Measurements from ENCODE around the gene SCN5A.

SCN5A gene

DNA sequence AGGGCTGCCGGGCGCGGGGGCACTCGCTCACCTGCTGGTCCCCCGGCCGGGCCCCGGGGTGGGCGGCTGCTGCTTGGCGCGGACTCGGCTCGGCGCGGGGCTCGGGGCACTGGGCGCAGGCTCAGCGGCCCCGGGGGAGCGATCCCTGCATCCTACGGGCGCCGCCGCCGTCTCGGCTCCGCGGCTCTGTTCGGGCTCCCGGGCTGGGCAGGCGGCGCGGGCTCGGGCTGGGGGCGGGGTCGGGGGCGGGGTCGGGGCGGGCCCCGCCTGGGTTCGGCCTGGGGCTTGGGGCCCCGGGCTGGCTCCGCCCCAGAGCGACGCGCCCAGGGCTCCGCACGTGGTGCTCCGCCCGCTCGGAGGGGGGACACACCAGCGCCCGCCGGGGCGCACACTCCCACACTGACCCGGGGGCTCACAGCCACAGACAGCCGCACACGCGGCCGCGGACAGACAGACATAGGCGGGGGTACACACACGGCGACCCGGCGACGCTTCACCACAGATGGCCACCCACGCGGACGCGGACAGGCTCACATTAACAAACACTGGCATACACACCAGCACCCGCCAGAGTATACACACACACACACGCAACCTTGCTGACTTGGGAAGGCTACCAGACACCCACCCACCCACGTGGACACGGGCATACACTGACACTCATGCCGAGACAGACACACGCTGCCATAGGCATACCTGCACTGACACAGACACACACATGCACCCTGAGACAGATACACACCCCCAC, at the start of gene SCN5A:
TSS of gene SCN5A (minus strand) at position 188 of the 748 bp plus-strand sequence. CDS start 16,380 bp downstream, outside the sequence.
- no peak for DNase-seq (ENCODE audit: low read depth)

DNA sequence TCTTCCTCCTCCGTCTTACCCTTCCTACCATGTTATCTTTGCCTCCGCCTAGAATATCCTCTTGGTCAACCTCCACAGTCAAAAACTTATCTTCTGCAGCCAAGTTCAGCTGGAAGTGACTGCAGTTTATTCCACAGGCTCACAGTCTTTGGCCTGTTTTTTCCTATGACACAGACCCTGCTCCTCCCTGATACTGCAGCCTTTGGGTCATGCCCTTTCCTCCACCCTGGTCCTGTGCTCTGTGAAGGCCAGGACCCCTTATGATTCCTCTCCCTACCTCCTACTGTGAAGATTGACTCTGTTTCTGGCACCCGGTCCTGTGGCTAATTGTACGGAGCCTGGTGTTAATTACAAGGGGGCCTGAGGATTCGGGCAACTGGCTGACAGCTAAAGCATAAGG, 49.3 kb upstream of the SCN5A start:
- DNase-seq (ENCODE audit: low read depth): no peak

DNA sequence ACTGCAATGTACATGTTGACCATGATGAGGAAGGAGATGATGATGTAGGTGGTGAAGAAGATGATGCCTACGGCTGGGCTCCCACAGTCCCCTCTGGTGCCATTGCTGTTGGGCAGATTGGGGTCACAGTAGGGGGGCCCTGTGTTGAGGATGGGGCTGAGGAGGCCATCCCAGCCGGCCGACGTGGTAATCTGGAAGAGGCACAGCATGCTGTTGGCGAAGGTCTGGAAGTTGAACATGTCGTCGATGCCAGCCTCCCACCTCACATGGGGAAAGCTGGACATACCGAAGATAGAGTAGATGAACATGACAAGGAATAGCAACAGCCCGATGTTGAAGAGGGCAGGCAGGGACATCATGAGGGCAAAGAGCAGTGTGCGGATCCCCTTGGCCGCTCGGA, 48.6 kb upstream of the SCN5A start:
- no peak for DNase-seq (ENCODE audit: low read depth)

DNA sequence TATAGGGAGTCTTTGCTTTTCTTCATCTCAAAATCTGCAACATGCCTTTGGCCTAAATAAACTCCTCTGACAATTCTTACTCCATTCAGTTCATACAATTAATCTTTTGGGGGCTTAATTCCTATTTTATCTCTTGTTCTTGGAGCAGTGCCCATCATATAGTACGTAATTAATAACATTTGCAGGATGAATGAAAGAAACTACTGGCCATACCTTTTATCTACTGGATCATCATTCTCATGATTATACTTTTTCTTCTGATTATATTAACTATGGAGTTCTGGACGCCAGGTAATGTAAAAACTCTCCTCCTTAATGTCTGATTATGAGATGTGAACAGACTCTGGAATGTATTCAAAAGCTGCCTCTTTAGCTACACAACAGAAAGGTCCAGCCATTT, 46.5 kb upstream of the SCN5A start:
- no peak for DNase-seq (ENCODE audit: low read depth)

DNA sequence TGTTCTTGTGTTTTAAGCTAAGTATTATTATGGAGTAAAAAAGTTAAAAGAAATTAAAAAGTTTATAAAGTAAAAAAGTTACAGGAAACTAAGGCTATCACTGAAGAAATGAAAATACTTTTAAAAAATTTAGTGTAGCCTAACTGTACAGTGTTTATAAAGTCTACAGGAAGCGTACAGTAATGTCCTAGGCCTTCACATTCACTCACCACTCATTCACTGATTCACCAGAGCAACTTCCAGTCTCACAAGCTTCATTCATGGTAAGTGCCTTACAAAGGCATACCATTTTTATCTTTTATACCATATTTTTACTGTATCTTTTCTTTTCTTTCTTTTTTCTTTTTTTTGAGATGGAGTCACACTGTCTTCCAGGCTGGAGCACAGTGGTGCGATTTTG, 40.7 kb upstream of the SCN5A start:
- no peak for DNase-seq (ENCODE audit: low read depth)

DNA sequence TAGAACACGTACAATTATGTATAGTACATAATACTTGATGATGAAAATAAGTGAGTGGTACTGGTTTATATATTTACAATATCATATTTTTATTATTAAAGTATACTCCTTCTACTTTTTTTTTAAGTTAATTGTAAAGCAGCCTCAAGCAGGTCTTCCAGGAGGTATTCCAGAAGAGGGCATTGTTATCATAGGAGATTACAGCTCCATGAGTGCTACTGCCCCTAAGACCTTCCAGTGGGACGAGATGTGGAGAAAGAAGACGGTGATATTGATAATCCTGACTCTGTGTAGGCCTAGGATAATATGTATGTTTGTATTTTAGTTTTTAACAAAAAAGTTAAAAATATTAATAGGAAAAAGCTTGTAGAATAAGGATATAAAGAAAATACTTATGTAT, 40.3 kb upstream of the SCN5A start:
- DNase-seq (ENCODE audit: low read depth): no peak

DNA sequence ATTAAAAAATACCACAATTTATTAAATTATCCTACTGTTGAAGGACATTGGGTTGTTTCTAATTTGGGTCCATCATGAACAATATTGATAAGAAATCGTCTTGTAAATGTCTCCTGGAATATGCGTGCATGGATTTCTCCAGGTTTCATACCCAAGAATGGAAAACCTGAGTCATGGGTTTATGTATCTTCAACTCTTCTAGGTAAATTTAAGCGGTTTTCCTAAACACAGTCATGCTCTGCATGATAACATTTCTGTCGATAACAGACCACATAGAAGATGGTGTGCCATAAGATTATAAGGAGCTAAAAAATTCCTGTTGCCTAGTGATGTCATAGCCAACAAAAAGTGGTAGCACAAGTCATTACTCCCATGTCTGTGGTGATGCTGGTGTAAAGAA, 39.9 kb upstream of the SCN5A start:
- DNase-seq (ENCODE audit: low read depth): no peak

DNA sequence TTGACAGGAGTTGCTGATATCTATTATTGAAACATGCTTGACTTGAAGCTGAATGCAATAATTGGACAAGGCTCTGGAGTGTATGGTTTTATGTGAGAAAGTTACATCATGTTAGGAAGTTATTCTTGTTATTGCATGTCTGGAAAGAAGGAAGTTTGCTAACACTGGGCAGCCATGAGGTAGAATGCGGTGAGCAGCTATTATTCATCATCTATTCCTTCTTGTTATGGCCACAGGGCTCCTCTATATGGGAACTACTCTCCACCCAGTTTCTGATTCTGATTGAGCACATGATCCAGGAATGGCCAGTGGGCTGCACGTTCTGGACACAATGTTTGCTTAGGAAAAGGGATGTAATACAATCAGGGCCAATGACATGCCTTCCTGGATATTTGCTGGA, 37.8 kb upstream of the SCN5A start:
- DNase-seq (ENCODE audit: low read depth): no peak

DNA sequence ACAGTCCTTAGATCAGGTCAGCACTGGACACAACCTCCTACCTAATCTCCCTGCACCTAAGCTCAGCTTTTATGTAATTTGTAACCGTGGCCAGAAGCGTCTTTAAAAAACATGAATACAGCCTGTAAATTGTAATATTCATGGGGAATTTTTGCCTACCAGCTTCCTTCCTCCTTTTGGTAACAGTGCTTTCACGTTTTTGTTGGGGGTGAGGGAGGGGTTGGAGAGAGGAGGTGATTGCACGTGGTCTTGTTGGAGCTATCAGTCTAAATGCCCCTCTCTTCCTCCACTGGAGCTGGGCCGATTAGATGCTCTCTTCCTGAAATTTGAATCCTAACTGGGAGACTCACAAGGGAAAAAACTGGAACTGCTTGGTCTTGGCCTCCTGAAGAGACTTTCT, 35.1 kb upstream of the SCN5A start:
- DNase-seq (ENCODE audit: low read depth): no peak

DNA sequence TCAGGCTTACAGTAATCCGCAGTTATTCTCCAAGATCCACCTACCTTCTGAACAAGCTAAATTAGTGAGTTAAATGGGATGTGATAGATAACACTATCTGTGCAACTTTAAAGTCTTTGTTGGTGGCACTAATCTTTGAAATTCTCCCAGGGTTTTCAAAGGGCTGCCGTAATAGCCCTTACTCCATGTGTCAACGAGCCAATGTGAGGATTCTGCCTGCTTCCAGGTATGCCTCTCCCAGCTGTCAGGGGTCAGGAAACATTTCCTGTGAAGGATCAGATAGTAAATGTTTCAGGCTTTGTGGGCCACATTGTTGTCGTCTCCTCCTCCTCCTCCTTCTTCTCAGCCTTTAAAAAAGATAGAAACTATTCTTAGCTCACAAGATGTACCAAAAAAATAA, 20.2 kb upstream of the SCN5A start:
- no peak for DNase-seq (ENCODE audit: low read depth)

DNA sequence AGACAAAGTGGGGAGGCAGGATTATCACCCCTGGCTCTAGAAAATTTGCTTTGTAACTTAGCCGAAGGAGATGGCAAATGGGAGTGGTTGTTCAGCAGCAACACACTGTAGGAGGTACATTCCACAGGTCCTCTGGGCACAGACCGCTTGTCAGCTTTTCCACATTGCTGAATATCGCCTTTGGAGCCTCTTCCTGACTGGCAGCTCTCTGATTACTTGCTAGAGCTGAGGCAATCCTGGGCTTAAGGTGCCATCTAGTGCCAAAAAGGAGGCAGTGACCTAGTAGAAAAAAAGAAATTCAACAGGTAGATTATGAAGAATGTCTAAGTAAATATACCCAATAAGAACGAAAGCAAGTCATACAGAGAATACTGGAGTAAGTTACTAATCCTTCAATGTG, 13.1 kb upstream of the SCN5A start:
- no peak for DNase-seq (ENCODE audit: low read depth)

DNA sequence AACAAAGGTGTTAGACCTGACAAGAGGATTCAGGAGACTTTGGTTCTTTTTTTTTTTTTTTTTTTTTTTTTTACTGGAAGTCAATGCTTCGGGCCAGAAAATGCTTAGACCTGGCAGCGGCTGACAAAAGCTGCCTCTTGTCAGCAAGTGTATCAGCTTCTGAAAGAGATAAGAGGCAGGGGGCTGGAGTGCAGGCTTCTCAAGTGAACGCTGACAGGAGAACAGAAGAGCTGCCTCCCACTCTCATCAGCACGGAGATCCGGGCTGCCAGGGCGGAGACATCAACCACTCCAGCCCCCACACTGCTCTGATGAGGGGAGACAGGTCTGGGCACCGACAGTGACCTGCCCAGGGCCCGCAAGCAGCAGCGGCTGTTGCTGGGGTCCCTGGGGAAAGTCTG, 9.4 kb upstream of the SCN5A start:
- no peak for DNase-seq (ENCODE audit: low read depth)

DNA sequence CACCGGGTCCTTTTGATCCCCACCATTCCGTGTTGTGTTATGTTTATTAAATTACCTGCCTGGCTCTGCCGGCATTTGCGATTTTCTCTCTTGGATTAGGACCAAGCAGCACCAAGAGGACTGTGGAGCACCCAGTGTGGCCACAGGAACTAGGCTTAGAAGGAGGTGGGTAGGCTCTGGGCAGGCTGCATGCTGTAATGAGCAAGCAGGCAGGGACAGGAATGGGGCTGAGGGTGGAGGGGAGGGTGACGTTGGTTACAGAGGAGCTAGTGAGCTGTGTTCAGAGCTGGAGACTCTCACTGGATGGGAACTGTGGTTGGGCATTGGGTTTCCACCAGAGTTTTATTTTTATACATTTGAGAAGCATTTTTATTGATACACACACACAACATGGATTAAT, 7.9 kb upstream of the SCN5A start:
- no peak for DNase-seq (ENCODE audit: low read depth)

DNA sequence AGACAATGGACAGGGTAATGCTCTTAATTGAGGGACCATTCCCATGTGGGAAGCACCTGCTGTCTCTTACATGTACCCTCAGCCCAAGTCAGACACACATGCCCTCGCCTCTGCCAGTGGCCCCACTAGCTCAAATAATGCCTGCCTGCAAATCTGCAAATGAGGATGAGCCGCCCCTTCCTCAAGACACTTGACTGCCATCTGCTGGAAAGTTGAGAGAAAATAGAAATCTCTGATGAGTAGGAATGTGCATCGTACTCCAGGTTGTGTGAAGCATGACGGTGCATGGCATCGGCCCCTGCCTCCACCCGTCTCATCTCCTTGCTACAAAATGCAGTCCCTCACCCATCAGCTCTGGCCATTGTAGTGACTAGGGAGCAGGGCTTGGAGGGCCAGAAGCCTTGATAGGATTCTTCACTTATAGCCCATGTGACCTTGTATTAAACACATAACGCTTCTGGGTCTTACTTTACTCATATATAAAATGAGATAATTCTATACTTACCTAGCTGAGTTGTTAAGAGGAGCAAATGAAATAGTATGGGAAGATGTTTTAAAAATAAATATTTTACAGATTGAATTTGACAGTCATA, 6.3 kb upstream of the SCN5A start:
- DNase-seq (ENCODE audit: low read depth): no peak

DNA sequence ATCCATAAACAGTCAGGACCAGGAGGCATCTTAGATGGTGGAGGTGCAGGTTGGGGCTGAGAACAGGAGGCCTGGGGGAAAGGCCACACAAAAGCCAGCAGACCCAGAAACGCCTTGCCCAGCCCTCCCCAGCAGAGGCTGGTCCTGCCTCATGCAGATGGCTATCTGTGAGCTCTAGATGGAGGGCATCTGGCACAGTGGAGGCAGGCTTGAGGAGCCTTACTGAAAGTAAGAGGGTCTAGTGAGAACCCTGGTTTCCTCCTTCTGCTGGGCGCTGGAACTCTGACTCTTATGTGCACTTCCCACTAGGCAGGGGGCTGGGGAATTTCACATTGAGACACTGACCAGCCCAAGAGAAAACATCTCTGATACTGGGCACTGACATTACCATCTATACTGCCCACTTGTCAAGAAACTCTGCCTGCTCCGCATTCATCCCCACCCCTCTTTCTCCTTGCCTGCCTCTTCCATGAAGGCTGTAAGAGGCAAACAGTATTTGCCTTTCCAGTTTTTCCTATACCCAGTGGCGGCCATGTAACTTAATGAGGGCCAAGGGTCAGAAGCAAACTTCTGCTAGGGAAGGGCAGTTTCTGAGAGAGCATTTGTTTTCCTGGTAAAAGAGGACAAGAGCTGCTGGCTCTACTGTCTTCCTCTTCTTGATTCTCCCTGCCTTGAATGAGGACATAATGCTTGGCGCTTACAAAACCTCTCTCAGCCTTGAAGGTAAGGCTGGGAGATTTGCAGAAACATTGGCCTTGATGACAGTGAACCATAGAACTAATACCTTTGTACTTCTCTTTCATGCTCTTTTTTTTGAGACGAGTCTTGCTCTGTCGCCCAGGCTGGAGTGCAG, 4.4 kb upstream of the SCN5A start:
- DNase-seq (ENCODE audit: low read depth): no peak

DNA sequence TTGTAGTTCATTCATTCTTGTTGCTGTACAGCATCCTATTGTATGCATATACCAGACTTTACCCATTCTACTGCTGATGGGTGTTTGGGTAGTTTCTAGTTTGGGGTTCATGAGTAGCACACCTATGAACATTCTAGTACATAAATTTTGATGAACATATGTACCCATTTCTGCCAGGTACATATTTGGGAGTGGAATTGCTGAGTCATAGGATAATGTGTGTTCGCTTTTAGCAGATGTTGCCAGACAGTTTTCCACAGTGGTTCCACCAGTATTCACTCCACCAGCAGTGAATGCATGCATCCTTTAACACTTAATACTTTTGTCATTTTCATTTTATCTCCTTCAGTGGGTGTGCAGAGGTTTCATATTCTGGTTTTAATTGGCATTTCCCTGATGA, 3.4 kb upstream of the SCN5A start:
- no peak for DNase-seq (ENCODE audit: low read depth)

DNA sequence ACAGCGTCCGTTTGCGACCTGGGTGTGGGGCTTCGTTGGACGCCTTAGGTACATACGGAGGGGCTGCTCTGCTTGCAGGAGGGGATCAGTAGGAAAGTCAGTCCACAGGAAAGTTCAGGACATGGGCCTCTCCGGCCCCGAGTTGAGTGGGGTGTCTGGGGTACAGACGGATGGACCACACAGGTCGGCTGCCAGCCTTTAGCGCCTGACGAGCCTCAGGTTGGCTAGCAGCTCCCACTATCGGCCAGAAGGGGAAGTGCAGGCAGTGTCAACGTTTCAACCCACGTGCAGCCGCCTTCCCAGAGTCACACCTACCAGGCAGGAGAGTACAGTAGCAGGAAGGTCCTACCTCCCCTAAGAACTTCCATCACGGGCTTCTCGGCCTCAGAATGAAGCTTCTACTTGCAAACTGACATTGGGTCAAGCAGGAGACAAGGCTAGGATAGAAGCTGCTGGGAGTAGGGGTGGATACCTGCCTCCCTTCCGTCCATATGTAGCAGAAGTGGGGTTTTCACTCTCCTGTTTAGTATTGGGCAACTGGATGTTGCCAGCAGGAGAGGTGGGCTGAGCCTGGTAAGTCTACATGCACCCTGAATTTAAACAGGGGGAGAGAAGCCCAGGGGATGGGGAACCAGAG, 1.8 kb upstream of the SCN5A start:
- no peak for DNase-seq (ENCODE audit: low read depth)

DNA sequence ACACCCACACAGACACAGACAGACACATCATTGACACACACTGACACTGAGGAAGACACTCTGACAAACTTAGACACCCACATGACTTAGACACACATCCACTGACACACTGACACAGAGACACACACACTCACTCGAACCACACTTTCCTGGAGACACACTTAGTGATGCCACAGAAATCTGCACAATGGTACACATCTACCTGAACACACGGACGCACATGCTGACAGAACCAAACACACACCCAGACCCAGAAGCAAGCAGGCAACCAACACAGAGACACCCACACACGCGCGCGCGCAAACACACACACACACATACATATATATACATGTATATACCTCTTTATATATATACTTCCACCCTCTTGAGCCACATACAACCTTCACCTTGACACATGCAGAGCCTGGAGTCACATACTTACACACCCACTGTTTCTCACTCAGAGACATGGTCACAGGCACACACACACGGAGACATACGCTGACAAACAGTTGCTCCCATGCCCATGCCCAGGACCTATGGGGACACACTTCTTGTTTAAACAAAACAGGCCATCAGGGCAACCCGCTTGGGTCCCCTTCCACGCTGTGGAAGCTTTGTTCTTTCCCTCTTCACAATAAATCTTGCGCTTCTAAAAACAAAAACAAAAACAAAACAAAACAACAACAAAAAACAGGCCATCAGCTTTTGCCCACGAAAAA, 913 bp upstream of the SCN5A start:
- no peak for DNase-seq (ENCODE audit: low read depth)

DNA sequence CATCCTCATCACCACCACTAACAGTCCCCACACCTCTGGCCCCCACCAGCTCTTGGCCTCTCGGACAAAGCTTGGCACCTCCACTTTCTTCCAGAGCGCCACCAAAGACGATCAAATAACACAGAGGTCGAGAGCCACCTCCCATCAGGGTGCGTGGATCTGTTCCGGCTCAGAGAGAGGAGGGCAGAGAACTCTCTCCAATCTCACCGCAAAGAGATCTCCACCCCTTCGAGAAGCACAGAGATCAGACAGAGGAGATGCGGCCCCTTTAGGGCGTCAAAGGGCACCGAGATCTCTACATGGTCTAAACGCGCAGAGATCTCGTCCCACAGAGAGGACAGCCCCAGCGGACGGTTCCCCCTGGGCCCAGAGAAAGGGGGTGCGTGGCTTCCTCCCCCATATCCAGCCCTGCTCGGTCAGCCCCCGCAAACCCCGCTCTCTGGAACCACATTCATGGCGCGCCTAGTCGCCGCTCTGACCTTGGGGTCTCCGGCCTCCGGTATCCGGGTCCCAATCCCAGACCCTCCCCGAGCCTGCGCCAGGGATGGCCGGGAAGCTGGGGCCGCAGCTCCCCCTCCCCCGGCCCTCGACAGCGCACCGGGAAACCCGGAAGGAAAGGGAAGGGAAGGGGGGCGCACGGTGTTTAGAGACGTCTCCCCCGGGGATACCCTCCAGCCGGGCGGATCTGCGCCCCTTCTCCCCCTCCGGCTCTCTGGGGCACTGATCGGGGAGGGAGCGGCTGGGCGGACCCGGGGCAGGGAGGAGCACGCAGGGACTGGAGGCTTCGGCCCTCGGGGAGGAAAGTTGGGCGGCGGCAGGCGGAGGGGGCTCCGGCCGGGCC, 608 bp downstream of the SCN5A start:
- no peak for DNase-seq (ENCODE audit: low read depth)

DNA sequence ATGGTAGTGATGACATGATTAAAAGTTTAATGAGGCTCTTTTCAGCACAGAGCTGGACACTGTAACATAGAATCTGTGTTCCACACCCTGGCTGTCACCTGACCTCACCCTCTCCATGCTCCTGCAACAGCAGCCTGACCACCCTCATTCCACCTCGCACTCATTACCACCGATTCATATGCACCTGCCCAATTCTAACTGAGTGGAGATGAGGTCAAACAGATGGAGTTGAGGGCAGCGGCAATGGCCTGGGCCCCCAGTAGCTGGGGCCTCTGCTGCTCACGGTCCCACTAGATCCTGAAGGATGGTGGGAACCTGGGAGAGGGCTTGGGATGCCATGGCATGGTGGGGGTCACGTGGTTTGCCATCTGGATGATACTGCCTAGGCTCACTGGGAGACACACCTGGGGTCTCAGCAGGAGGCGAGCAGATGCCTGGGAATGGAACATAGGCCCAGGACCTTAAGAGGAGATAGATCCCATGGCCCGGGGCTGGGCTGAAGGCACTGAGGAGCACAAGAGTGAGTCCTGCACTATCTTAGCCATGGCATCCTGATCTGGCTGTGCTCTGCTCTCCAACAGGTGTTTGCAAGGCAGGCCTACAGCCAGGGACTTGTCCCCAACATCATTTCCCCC, 1.3 kb downstream of the SCN5A start:
- no peak for DNase-seq (ENCODE audit: low read depth)

Measured in stromal cell of bone marrow (primary cell).